Parietal lobe (tissue), 1 donor: Measurements from ENCODE around the gene P2RY13. TPM values are rescaled to one million over a fixed set of nuclear protein-coding genes. Genes with fewer than 3 reads are reported as not detected.

ENCODE experiments used
- total RNA-seq: library from RNA; depleted of rRNA; stranded (reverse); fragments of >200 nt; gene quantifications from one replicate; pipeline ENCODE4 v1.2.3, GENCODE V29; 2014

Gene P2RY13
- 2.2 TPM for total RNA-seq

GRCh38 chr3:151329363-151329762 lies at the start of gene P2RY13:
Gene P2RY13, minus strand, starts transcription at chr3:151329549. Its CDS starts 21 bp downstream, at chr3:151329528.

GRCh38 chr3:151316267-151316991 lies 12.9 kb downstream of the P2RY13 start, which contains the start of gene GPR87:
Gene GPR87, minus strand, starts transcription at chr3:151316820. Its CDS starts 16,720 bp downstream, at chr3:151300100.

GRCh38 chr3:151278230-151278629 lies 51.1 kb downstream of the P2RY13 start, which contains the start of gene P2RY14:
Gene P2RY14, minus strand, starts transcription at chr3:151278542. Its CDS starts 64,226 bp downstream, at chr3:151214316.

Other genes starting within 250 kb of the P2RY13 start
- gene MED12L, start 243.9 kb downstream of the P2RY13 start, total RNA-seq = 21.0 TPM
- not detected for gene GPR171, start 126.3 kb downstream of the P2RY13 start, total RNA-seq
- 0.31 TPM for gene P2RY14, start 51.0 kb downstream of the P2RY13 start, total RNA-seq
- gene GPR87, start 12.7 kb downstream of the P2RY13 start, total RNA-seq = not detected
- 21.9 TPM for gene P2RY12, start 55.2 kb upstream of the P2RY13 start, total RNA-seq
- gene IGSF10, start 131.5 kb upstream of the P2RY13 start, total RNA-seq = 1.9 TPM